GM20431 (cell line): ENCODE results near the gene WDR46.
"Not testable (repeated sequence)": the region's sequence is repeated elsewhere in the genome, so short reads cannot be mapped to it uniquely, and the experiment has no call there.

Experiments used
- in situ Hi-C: fragments of 300-500 bp; cut with MseI, MboI; formaldehyde crosslinking; loops from one replicate; pipeline ENCODE4 v1.15.0; 2020; ENCODE audit warnings: low sequenced_read_pairs; ENCODE audit not compliant: unreplicated experiment

The WDR46 gene

DNA sequence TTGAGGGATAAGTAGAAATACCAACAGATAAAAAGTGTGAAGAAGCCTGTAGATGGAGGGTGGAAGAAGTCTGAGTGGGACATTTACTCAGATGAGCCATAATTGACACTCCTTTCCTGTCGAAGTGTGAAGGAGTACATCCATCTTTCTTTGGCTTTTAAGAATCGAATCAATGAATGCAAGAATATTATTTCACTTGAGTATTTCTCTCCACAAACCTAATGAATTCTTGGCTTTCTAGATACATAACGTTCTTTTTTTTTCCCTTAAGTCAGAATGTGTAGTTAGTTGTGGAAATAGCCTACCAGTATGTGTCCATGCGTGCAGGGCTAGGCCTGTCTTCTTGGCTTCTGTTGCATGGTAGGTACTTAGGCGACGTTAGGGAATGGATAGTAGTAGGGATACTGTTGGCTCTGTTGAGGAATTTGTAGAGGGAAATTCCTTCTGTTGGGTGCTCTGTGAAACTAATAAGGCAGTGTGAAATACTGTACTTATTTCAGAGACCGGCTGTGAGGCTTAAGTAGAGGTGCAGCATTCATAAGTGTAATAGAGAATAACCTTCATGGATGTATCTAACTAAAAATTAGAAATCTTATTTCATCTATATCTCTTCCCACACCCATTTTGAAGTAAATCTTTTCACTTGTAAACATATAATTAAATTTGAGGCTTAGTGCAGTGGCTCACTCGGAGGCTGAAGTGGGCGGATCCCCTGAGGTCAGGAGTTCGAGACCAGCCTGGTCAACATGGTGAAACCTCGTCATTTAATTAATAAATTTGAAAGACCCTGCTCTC is 15.7 kb downstream of the WDR46 start:
- in situ Hi-C loops = no loop called here

DNA sequence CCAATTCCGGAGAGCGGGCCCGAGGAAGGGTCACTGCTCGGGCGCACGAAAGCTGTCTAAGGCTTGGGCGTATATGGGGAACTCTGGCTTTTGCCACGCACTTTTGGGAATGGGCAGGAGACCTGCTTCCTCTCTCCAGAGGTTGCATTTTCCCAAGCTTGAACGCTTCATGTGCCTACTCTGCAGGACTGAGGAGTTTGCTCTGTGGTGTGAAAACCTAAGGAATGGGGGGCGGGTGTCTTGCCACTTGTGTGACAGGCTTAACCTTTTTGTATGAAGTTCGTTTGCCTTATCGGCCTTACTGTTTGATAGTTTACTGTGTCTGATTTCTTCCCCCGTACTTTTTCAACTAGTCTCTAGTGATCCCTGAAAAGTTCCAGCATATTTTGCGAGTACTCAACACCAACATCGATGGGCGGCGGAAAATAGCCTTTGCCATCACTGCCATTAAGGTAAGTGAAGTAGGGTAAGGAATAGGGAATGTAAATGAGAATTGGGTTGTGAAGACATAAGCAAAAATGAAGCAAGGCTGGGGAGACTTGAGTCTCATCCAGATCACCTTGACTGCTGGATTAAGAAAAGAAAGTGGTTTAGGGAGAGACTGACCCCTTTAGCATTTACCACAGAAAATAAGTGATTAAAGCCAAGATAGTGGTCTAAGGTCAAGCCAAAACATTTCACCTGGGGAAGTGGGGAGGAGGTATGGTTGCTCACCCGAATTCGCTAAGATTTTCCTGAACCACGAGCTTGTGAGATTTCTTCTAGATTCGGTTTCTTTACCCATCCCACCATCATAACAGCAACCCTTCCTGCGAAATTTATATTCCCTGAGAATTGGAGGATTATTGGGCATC is 16.5 kb downstream of the WDR46 start:
- in situ Hi-C loops = no loop called here

DNA sequence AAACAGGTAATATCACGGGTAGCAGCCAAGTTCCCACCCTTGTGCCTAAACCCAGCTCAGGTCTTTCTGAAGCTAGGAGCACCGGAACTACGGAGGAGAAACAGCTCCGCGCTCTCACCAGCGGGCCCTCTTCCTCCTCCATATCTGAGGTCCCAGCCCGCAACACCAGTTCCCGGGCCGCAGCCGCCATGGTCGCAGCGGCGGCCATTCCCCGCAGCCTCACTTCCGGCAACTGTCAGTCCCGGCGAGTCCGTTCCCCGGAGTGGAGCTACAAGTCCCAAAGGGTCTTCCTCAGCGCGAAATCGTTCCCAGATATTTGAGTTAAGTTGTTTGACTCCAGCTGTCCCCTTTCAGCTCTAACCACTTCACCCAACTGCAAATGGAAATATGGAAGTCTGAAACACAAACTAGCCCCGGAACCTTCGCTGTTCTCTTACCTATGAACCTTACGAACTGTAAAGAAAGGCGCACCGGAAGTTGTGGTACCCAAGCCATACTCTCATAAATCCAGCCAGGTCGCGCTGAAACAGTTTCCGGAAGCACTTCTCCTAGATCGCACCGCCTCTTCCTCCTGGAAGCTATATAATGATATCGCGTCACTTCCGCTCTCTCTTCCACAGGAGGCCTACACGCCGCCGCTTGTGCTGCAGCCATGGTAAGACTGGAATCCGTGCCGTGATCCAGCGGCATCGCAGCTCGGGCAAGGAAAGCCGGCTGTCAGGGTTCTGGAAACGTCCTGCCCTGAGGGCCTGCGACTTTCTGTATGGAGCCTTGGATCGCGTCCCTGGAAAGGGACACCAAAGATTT is 17.4 kb downstream of the WDR46 start, which contains the start of the genes RPS18 and VPS52:
TSS of gene RPS18 (plus strand) at position 608 of the 807 bp plus-strand sequence. CDS start at position 653, 45 bp downstream.
TSS of gene VPS52 (minus strand) at position 409 of the 807 bp plus-strand sequence. CDS start at position 208, 201 bp downstream.
- in situ Hi-C loops = no loop called here

- in situ Hi-C loops = no loop called here
Observed at GRCh38 chr6:33271117-33271467, 17.9 kb downstream of the WDR46 start.

DNA sequence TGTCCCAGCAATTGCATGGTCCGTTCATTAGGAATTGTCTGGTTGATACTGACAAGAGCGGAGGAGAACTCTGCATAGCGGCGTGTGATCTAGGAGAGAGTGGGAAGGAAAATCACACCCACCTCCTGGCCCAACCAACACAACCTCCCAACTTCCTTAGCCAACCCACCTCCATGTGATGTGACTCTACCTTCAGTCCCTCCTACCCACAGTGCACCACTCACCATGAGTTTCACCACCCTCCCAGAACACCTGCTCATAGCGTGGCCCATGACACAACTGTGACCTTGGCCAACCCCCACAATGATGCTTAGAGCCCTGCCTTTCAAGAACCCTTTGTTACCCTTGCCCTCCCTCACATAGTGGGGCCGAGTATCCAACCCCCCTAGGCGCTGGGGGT is 25.0 kb downstream of the WDR46 start:
- in situ Hi-C loops = no loop called here

DNA sequence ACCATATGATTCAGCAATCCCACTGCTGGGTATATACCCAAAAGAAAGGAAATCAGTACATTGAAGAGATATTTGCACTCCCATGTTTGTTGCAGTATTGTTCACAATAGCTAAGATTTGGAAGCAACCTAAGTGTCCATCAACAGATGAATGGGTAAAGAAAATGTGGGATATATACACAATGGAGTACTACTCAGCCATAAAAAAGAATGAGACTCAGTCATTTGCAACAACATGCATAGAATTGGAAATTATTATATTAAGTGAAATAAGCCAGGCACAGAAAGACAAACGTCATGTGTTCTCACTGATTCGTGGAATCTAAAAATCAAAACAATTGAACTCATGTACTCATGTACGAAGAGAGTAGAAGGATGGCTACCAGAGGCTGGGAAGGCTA is 26.5 kb downstream of the WDR46 start:
- in situ Hi-C loops = not testable (repeated sequence)

DNA sequence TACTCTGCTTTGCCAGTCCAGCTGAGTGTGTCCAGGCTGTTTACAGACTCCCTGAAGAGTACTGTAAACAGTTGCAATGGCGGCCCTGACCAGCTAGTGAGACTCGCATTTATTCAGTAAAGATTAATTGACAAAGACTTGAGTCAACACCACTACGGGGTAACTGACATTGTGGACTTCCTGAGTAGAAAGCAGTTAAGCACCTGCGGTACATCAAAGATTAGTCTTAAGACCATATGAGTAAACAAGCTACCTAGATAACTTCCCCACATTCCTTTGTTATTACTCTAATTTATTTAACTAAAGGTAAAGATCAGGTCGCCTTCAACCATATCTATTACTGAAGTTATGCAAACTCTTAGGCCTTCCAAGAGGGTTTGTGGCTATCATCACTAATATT is 30.0 kb downstream of the WDR46 start:
- in situ Hi-C loops = no loop called here

DNA sequence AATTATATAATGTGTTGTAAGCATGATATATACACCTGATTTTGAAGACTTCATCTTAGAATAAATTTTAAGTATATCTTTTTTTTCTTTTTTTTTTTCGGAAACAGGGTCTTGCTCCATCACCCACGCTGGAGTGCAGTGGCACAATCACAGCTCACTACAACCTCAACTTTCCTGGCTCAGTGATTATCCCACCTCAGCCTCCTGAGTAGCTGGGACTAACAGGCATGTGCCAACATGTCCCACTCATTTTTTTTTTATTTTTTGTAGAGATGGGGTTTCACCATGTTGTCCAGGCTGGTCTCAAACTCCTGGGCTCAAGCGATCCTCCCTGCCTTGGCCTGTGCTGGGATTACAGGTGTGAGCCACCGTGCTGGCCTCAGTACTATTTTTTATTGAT is 34.4 kb downstream of the WDR46 start:
- in situ Hi-C loops = no loop called here

DNA sequence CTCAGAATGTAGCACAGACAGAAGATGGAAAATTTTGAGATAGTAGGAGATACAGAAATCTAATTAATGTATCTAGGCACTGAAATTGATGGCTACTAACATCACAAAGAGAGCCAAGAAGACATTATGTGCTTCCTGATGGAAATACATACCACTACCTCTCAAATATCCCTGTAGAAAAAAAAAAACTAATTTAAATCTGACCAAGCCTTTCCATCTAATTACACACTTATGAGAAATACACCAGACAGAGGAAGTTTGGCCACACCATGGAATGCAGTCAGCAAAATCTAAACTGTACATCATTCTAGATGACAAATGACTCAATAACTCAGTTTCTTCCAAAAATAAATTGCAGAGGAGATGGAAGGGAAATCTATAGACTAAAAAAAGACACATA is 36.3 kb downstream of the WDR46 start:
- in situ Hi-C loops = no loop called here

DNA sequence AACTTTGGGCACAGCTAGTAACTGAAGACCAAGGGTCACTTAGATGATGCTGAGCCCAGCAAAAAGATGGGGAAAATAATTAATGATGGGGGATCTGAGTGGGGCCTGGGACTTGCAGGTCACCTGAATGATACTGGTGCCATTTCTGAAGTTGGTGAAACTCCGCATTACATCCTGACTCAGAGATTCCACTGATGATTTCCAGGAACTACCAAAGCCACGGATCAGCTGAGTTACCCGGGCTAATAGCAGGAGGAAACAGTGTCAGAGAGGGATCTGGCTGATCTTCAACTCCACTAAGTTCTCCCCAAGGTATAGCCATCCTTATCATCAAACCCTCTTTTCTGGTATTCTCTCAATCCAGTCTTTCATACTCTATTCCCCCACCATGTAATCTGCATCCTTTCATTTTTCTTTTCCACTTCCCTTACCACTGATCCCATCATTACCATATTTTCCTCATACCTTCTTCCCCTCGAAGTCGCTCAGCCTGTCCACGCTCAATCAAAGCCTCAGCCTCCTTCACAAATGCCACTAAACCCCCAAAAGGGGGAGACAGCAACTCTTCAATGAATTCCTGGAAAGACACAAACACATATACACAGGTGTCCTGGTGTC is 37.5 kb downstream of the WDR46 start:
- in situ Hi-C loops = no loop called here

DNA sequence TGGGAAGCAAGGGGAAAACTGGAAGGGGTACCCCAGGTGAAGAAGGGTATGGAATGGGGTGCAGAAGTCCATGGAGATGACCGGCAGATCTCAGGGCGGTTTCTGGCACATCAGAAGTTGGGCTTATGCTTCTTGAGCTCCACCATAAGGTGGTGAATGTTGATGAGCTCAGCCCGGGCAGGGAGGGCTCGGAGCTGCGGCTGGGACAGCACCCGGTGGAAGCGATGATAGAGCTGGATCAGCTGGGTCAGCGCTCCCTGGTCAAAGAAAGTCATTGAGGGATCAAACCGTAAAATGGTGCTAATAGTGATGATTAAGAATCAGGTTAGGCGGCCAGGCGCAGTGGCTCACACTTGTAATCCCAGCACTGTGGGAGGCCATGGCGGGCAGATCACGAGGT is 38.3 kb downstream of the WDR46 start:
- in situ Hi-C loops = no loop called here

- in situ Hi-C loops = loop anchor here (10.0 kb wide), 1 partner anchor 85 kb away; no protein-coding TSS in a partner anchor
Observed at GRCh38 chr6:33249732-33250630, 39.1 kb downstream of the WDR46 start.

DNA sequence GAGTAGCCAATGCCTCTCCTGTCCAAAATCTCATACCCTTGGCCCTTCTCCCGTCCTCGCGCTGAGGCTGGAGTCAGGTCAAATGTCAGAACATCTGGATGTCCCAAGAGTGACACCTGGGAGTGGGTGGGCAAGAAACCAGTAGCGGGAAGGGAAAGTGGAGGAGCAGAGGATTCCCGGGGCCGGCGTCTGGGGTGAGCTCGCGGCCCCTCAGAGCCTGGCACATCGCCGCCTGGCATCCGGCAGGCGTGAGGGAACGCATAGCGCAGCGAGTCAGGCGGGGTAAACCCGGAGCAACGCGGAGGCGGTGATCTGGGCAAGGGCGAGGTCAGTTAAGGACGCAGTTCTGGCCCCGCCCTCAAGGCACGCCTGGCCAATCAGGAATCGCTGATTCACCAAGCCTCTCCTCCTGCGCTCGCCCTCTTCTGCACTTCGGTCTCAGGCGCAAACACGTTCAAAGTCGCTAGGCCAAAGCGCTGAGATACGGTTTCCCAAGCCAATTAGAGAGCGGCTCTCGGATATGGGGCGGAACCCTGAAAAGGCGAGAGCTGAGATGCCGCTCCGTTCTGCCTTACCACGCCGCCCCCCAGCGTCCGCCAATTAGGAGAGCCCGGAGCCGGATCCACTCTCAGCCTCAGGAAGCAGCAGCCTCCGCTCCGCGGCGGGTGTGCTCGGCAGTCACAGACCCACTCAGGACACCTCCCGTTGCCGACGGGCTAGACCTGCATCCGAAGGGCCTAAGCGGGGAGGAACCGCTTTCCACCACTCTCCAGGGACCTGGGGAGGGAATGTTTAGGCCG is 39.9 kb downstream of the WDR46 start:
- in situ Hi-C loops = loop anchor here (10.0 kb wide), 1 partner anchor 84 kb away; no protein-coding TSS in a partner anchor

DNA sequence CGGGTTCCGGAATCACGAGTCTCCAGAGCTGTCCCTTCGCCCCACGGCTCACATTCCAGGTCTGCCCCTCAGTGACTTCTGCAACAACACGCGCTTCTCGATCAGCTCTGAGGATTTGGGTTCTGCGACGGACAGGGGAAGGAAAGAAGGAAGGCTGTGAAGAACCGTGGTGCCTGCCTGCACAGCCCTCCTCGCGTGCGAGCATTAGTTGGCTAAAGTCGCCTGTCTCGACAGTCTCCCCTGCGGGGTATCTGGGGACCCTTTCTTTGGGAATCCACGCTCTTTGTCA is 40.5 kb downstream of the WDR46 start:
- in situ Hi-C loops = loop anchor here (10.0 kb wide), 1 partner anchor 84 kb away; no protein-coding TSS in a partner anchor

DNA sequence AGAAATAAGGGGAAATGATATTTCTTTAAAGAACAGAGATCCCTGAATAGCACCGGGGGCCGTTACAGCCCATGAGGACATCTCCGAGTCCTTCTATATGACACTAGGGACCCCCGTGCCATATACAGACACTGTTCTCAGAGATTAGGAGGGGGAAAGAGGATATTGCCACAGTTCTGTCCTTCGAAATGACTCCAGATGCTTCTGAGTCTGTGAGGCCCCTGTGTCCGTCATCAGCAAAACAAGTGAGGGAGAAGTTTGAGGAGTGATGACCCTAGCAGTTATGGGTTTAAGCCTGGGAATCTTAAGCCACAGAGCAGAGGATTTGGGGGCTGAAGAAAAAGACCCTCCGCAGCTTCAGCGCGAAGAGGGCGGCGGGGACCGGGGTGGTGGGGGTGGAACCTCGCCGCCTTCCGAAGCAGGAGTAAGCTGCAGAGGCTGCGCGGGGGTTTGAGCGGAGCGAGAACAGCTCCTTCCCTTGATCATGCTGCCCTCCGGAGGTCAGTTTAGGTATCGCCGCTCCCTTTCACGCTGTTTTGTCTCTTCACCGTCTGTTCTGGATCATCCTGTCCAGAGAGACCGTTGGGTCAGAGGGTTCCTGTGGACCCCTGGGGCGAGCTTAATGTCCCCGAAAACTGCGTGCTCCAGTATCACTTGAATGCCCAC is 40.9 kb downstream of the WDR46 start:
- in situ Hi-C loops = loop anchor here (10.0 kb wide), 1 partner anchor 83 kb away; no protein-coding TSS in a partner anchor

- in situ Hi-C loops = loop anchor here (10.0 kb wide), 1 partner anchor 79 kb away; no protein-coding TSS in a partner anchor
Observed at GRCh38 chr6:33243476-33243875, 45.6 kb downstream of the WDR46 start.

- in situ Hi-C loops = loop anchor here (10.0 kb wide), 1 partner anchor 77 kb away; no protein-coding TSS in a partner anchor
Observed at GRCh38 chr6:33241968-33242367, 47.1 kb downstream of the WDR46 start.
